Large intestine (tissue), 3 donors: ENCODE data around the gene XPA. TPM values are rescaled to one million over a fixed set of nuclear protein-coding genes. Genes with fewer than 3 reads are reported as not detected.

ENCODE experiments used
- DNase-seq, 2 donors: peaks; one replicate each; pipeline versions ENCODE4 v3.0.0 to v3.0.0-alpha.2; 2013
- H3K27ac ChIP-seq: one replicate; pipeline ENCODE4 v1.5.1; 2013; ENCODE audit warnings: low read length
- H3K27me3 ChIP-seq: 2 replicates; pipeline ENCODE4 v1.6.1; 2013; ENCODE audit warnings: low read length; ENCODE audit not compliant: control insufficient read depth, insufficient read depth
- H3K36me3 ChIP-seq: 2 replicates; pipeline ENCODE4 v1.6.1; 2013; ENCODE audit warnings: low read length; ENCODE audit not compliant: control insufficient read depth, insufficient read depth
- H3K4me1 ChIP-seq: one replicate; pipeline ENCODE4 v1.6.1; 2013; ENCODE audit warnings: low read length; ENCODE audit not compliant: control insufficient read depth, insufficient read depth
- H3K4me3 ChIP-seq: one replicate; pipeline ENCODE4 v1.5.1; 2013; ENCODE audit warnings: low read length
- H3K9me3 ChIP-seq: one replicate; pipeline ENCODE4 v1.6.1; 2013; ENCODE audit warnings: mild to moderate bottlenecking, low read depth, low read length, moderate library complexity; ENCODE audit not compliant: control insufficient read depth
- WGBS: methylation state at CpG from one replicate; pipeline ENCODE4 v1.1.5; 2013; ENCODE audit warnings: low lambda C conversion rate; ENCODE audit not compliant: insufficient coverage; 5-methylcytosine and 5-hydroxymethylcytosine counted together
- polyA plus RNA-seq: library from polyadenylated mRNA; unstranded; fragments of 120-200 nt; gene quantifications from one replicate; pipeline ENCODE4 v1.2.1, GENCODE V29; 2013

The XPA gene
- polyA plus RNA-seq, 1 donor = 22.6 TPM

- DNase-seq = peak; percentile 7 to 58
- WGBS = no CpG with 5 or more reads among the region's 43 CpGs
- H3K27ac ChIP-seq = peak overlapping the region; percentile 100
- H3K27me3 ChIP-seq = no peaks in the 10 kb centered on the region
- peak overlapping the region; percentile 94 for H3K4me3 ChIP-seq
- H3K4me1 ChIP-seq = peaks cover 4% of the 10 kb centered on the region
- H3K9me3 ChIP-seq = no peaks in the 10 kb centered on the region
- peaks cover 2% of the 10 kb centered on the region for H3K36me3 ChIP-seq
These were observed 63.2 kb downstream of the XPA start for GRCh38 chr9:97633859-97634490.

DNA sequence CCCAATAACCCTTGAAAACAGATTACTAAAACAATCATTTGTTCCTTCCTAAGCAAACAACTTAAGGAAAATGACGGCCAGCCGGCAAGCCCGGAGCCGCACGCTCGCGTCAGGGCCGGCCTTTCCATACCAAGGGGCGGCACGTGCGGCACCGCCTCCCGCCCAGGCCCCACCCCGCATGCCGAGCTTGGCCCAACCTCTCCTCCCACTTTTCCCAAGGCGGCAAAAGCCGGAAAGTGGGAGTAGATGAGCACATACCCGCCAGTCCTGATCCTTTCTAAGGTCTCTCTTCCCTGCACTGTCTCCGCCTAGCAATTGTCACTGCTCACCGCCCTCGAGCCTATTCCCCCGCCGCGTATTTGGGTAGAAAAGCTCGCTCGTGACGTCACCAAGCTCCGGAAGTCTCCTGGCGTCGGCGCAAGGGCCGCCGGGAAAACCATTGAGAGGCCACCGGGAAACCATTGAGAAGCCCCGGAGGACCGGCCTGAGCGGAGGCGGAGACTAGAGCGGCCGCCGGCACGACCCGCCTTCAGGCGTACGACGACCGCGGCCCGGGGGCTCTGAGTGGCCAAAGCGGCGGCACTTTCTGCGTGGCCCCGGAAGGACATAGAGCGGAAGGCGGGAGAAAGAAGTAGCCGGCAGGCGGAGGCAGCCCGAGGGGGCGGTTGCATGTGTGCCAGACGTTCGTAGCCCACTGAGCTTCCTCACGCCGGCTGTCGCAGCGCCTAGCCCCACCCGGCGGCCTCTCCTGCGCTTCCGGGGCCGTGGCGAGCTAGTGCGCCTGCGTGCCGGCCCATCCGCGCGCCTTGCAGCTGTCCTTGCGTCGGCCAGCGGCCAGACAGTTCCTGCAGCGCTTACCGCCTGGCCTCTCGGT lies 63.9 kb downstream of the XPA start, which contains the start of the genes NCBP1 and TSTD2:
TSS of gene NCBP1 (plus strand) at position 837 of the 874 bp plus-strand sequence. CDS start 61 bp downstream, outside the sequence.
TSS of gene TSTD2 (minus strand) at position 384 of the 874 bp plus-strand sequence. CDS start 5,806 bp downstream, outside the sequence.
- Histone ChIP-seq H3K4me1 (peaks cover 4% of the 10 kb centered on the region), H3K9me3 (no peaks in the 10 kb centered on the region), H3K27me3 (no peaks in the 10 kb centered on the region), H3K27ac (peak within 1 kb of the TSS; percentile 100), H3K36me3 (peaks cover 2% of the 10 kb centered on the region), H3K4me3 (peak within 1 kb of the TSS; percentile 94)
- DNase-seq = peak; percentile 98 to 99
- WGBS = 3% methylated on average over 6 of the region's 83 CpGs

- H3K4me3 ChIP-seq = peak overlapping the region; percentile 94
- H3K27ac ChIP-seq = peak overlapping the region; percentile 100
- WGBS = 0% methylated on average over 1 of the region's 27 CpGs
- H3K27me3 ChIP-seq = no peaks in the 10 kb centered on the region
- DNase-seq = peak in 1 of 2 donors; percentile 32
- peaks cover 2% of the 10 kb centered on the region for H3K36me3 ChIP-seq
- H3K9me3 ChIP-seq = no peaks in the 10 kb centered on the region
- H3K4me1 ChIP-seq = peaks cover 4% of the 10 kb centered on the region
These were observed 64.7 kb downstream of the XPA start for GRCh38 chr9:97632248-97632984.

GRCh38 chr9:97630591-97630990 lies 66.5 kb downstream of the XPA start:
- H3K9me3 ChIP-seq = no peaks in the 10 kb centered on the region
- no peaks in the 10 kb centered on the region for H3K27me3 ChIP-seq
- H3K4me3 ChIP-seq = no peak overlapping the region
- peaks cover 6% of the 10 kb centered on the region for H3K36me3 ChIP-seq
- no peak for DNase-seq
- H3K27ac ChIP-seq = no peak overlapping the region
- H3K4me1 ChIP-seq = peaks cover 4% of the 10 kb centered on the region

GRCh38 chr9:97629156-97629555 lies 68.0 kb downstream of the XPA start:
- DNase-seq = no peak
- Histone ChIP-seq H3K27ac (no peak overlapping the region), H3K4me3 (no peak overlapping the region)

DNA sequence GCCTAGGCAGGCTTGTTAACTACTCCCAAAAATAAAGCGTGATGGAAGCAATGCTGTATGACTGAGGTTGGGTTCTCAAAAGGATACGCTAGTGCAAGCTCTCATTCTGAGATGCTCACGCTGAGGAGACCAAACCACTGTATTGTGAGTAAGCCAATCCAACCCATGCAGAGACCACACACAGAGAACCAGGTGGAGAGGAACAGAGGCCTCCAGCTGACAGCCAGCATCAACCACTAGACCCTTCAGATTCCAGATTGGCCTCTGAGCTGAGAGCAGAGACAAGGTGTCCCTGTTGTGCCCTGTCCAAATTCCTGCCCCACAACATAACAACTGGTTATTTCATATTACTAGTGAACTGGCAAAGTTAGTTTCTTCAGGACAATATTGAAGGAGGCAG lies 68.5 kb downstream of the XPA start:
- DNase-seq = no peak
- WGBS = no CpG with 5 or more reads among the region's 3 CpGs
- H3K4me1 ChIP-seq = peaks cover 4% of the 10 kb centered on the region
- no peak overlapping the region for H3K27ac ChIP-seq
- H3K36me3 ChIP-seq = peaks cover 19% of the 10 kb centered on the region
- no peak overlapping the region for H3K4me3 ChIP-seq
- H3K27me3 ChIP-seq = no peaks in the 10 kb centered on the region
- no peaks in the 10 kb centered on the region for H3K9me3 ChIP-seq

More at GRCh38 chr9:97629156-97629555, 68.0 kb downstream of the XPA start:
- Histone ChIP-seq H3K9me3 (no peaks in the 10 kb centered on the region), H3K36me3 (peaks cover 14% of the 10 kb centered on the region), H3K4me1 (peaks cover 4% of the 10 kb centered on the region), H3K27me3 (no peaks in the 10 kb centered on the region)

GRCh38 chr9:97627624-97628023 lies 69.5 kb downstream of the XPA start:
- Histone ChIP-seq H3K9me3 (no peaks in the 10 kb centered on the region), H3K4me1 (peaks cover 4% of the 10 kb centered on the region), H3K27me3 (no peaks in the 10 kb centered on the region), H3K27ac (no peak overlapping the region), H3K4me3 (no peak overlapping the region), H3K36me3 (peaks cover 22% of the 10 kb centered on the region)
- 72% methylated on average over 3 of the region's 5 CpGs for WGBS
- no peak for DNase-seq

DNA sequence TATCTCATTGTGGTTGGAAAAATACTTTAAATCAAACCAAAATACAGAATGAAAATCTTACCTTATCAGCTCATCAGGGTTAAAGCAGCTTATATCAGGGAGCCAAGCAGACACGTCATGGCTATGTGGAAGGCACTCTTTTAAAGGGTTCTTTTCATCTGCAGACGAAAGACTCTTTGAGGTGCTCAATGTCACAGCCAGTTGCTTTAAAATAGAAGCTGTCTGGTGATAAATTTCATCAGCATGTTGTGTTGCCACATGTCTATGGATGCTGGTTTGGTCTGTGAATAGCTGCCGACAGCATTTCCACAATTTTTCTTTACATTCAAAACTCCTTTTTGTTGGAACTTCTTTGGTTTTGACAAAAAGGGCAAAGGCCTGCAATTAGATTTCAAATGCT lies 71.5 kb downstream of the XPA start:
- no CpG with 5 or more reads among the region's 3 CpGs for WGBS

More for the DNA sequence above, 71.5 kb downstream of the XPA start:
- Histone ChIP-seq H3K9me3 (no peaks in the 10 kb centered on the region), H3K4me3 (no peak overlapping the region), H3K27me3 (no peaks in the 10 kb centered on the region), H3K27ac (no peak overlapping the region), H3K4me1 (no peaks in the 10 kb centered on the region), H3K36me3 (peaks cover 37% of the 10 kb centered on the region)
- DNase-seq = no peak
